ENCODE results near the gene IP6K2. TPM values are rescaled to one million over a fixed set of nuclear protein-coding genes. Genes with fewer than 3 reads are reported as not detected.

IP6K2 gene
- total and polyA plus RNA-seq, 2 of the 13 experiments (the other 11 are each of a cell fraction or from before 2014, with no cell fraction given) = 85.5 to 112 TPM

DNA sequence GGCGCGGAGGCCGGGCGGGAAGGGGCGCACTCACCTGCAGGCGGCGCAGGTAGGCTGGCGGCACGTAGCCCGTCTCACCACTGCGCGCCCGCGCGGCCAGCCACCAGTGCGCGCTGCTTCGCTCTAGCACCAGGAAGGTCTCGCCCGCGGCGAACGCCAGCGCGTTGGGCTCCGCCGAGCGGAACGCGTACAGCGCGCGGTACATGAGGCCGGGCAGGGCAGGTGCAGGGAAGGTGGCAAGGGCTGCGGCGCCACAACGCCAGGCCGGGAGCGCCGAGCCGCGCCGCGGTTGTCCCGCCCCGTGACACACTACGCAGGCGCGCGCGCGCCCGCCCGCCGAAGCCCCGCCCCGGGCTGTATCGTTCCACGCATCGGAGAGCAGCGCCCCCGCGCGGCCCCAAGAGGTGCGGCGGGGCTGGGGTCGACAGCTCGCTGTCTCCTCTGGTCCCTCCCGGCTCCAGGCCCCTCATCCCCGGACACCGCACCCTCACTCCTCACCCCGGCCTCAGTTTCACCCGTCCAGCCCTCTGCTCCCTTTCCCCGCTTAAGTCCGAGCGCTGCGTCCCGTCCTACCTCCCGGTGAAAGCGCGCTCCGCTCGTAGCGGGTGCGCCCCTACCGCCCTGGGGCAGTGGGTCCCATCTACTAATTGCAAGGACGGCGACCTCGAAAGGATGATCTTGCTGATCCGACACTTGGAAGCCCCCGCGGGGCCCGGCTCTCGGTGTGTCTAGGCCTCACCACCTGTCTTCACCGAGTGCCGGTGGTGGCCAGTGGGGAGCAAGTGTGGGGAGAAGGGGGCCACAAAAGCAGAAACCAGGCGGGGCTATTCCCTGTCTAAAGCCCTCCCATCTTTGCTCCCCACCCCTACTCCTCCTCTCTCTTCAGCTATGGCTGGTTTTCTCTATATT is 31.2 kb downstream of the IP6K2 start, which contains the start of gene NCKIPSD (continued):
- TF ChIP-seq ZNF713 (CRISPR knock-in tag; IDR thresholded peaks at IDR 0.05) (0 out of 2 replicates have a peak, but pooled peaks have one; percentile 45), STAT5B (CRISPR knock-in tag; IDR thresholded peaks at IDR 0.05) (no peak), HNRNPL (IDR thresholded peaks at IDR 0.05; ENCODE audit: low read depth, low read length) (no peak), ARNT2 (CRISPR knock-in tag; IDR thresholded peaks at IDR 0.05; ENCODE audit: low read depth) (peak; percentile 82), ZNF460 (CRISPR knock-in tag; IDR thresholded peaks at IDR 0.05; ENCODE audit: borderline replicate concordance) (no peak), ZNF530 (CRISPR knock-in tag; IDR thresholded peaks at IDR 0.05; ENCODE audit: low read depth) (no peak), ZNF430 (CRISPR knock-in tag; IDR thresholded peaks at IDR 0.05) (0 out of 2 replicates have a peak, but pooled peaks have one; percentile 52), MXI1 (IDR thresholded peaks at IDR 0.05; ENCODE audit: borderline replicate concordance, low read depth, low read length) (no peak; the same call in 2 of the 3 replicates), JARID2 (CRISPR knock-in tag; IDR thresholded peaks at IDR 0.05; ENCODE audit: insufficient replicate concordance) (no peak), CCAR2 (optimal IDR thresholded peaks at IDR 0.05; ENCODE audit: low read depth, low read length) (no peak), TMF1 (CRISPR knock-in tag; IDR thresholded peaks at IDR 0.05; ENCODE audit: low read depth) (peak; percentile 91), ZNF446 (CRISPR knock-in tag; IDR thresholded peaks at IDR 0.05) (peak; percentile 86; the same call in 1 of the 2 replicates), ZNF737 (CRISPR knock-in tag; IDR thresholded peaks at IDR 0.05; ENCODE audit: borderline replicate concordance) (no peak), DNMT3B (CRISPR knock-in tag; conservative IDR thresholded peaks at IDR 0.05) (no peak), ZNF207 (IDR thresholded peaks at IDR 0.05; ENCODE audit: borderline replicate concordance) (no peak), SSRP1 (CRISPR knock-in tag; IDR thresholded peaks at IDR 0.05) (no peak), ZNF260 (CRISPR knock-in tag; IDR thresholded peaks at IDR 0.05; ENCODE audit: borderline replicate concordance, low read depth) (no peak), KDM5A (IDR thresholded peaks at IDR 0.05; ENCODE audit: borderline replicate concordance, low read length) (peak; percentile 77; the same call in 1 of the 2 replicates), MLLT10 (CRISPR knock-in tag; IDR thresholded peaks at IDR 0.05) (no peak), AGO1 (IDR thresholded peaks at IDR 0.05; ENCODE audit: low read depth, low read length, poor library complexity, severe bottlenecking) (peak; percentile 74), ZNF501 (CRISPR knock-in tag; IDR thresholded peaks at IDR 0.05) (peak; percentile 83; the same call in 1 of the 2 replicates), ZKSCAN5 (CRISPR knock-in tag; IDR thresholded peaks at IDR 0.05) (no peak)
- TF ChIP-seq, protein P1, sequence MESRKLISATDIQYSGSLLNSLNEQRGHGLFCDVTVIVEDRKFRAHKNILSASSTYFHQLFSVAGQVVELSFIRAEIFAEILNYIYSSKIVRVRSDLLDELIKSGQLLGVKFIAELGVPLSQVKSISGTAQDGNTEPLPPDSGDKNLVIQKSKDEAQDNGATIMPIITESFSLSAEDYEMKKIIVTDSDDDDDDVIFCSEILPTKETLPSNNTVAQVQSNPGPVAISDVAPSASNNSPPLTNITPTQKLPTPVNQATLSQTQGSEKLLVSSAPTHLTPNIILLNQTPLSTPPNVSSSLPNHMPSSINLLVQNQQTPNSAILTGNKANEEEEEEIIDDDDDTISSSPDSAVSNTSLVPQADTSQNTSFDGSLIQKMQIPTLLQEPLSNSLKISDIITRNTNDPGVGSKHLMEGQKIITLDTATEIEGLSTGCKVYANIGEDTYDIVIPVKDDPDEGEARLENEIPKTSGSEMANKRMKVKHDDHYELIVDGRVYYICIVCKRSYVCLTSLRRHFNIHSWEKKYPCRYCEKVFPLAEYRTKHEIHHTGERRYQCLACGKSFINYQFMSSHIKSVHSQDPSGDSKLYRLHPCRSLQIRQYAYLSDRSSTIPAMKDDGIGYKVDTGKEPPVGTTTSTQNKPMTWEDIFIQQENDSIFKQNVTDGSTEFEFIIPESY (CRISPR knock-in tag; IDR thresholded peaks at IDR 0.05) = 0 out of 2 replicates have a peak, but pooled peaks have one; percentile 4
- TF ChIP-seq, protein P2, sequence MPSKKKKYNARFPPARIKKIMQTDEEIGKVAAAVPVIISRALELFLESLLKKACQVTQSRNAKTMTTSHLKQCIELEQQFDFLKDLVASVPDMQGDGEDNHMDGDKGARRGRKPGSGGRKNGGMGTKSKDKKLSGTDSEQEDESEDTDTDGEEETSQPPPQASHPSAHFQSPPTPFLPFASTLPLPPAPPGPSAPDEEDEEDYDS (CRISPR knock-in tag; IDR thresholded peaks at IDR 0.05) = peak; percentile 27; the same call in 1 of the 2 replicates
- TF ChIP-seq, protein P3, sequence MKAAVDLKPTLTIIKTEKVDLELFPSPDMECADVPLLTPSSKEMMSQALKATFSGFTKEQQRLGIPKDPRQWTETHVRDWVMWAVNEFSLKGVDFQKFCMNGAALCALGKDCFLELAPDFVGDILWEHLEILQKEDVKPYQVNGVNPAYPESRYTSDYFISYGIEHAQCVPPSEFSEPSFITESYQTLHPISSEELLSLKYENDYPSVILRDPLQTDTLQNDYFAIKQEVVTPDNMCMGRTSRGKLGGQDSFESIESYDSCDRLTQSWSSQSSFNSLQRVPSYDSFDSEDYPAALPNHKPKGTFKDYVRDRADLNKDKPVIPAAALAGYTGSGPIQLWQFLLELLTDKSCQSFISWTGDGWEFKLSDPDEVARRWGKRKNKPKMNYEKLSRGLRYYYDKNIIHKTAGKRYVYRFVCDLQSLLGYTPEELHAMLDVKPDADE (CRISPR knock-in tag; IDR thresholded peaks at IDR 0.05) = no peak
- TF ChIP-seq, protein P4, sequence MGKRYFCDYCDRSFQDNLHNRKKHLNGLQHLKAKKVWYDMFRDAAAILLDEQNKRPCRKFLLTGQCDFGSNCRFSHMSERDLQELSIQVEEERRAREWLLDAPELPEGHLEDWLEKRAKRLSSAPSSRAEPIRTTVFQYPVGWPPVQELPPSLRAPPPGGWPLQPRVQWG (CRISPR knock-in tag; IDR thresholded peaks at IDR 0.05; ENCODE audit: borderline replicate concordance, low read depth) = no peak

All from HepG2 (cell line).